OCI-LY7 (cell line): ENCODE measurements around the gene RBKS. TPM values are rescaled to one million over a fixed set of nuclear protein-coding genes. Genes with fewer than 3 reads are reported as not detected.
"Not testable (repeated sequence)": the region's sequence is repeated elsewhere in the genome, so short reads cannot be mapped to it uniquely, and the experiment has no call there.

Experiments
- BruUV-seq: library from RNA; stranded (reverse); fragments of 400-500 nt; replicated peaks from 2 replicates; lab custom pipeline; 2021; lab: Mats Ljungman, UMichigan
- CTCF ChIA-PET: fragments of 300-600 bp; sonication (Branson Sonifier 250); formaldehyde crosslinking; loops from one replicate; lab custom pipeline; 2022; ENCODE audit warnings: antibody characterized with exemption; ENCODE audit not compliant: unreplicated experiment; lab: Charles Lee
- POLR2A ChIA-PET: fragments of 300-600 bp; sonication (Branson Sonifier 250); formaldehyde crosslinking; loops from one replicate; lab custom pipeline; 2022; ENCODE audit warnings: antibody characterized with exemption; lab: Charles Lee
- DNase-seq: peaks from one replicate; pipeline ENCODE4 v3.0.0-alpha.2; 2015; ENCODE audit warnings: low spot score
- H2AFZ ChIP-seq: fragments of 200-600 bp; sonication (generic), shearing (Covaris generic); 2 replicates; pipeline ENCODE4 v1.6.1; 2014; ENCODE audit warnings: mild to moderate bottlenecking, antibody characterized with exemption, low read length, moderate library complexity
- H3K27ac ChIP-seq: fragments of 200-600 bp; sonication (generic); 2 replicates; pipeline ENCODE4 v1.5.1; 2014; ENCODE audit warnings: mixed run types, low read depth, mild to moderate bottlenecking, moderate library complexity, low read length, inconsistent platforms; ENCODE audit not compliant: poor library complexity, severe bottlenecking
- H3K36me3 ChIP-seq: fragments of 200-600 bp; sonication (generic); 2 replicates; pipeline ENCODE4 v1.6.1; 2014; ENCODE audit warnings: mild to moderate bottlenecking, antibody characterized with exemption, low read length, moderate library complexity, mixed read lengths; ENCODE audit not compliant: insufficient read depth
- H3K4me1 ChIP-seq: fragments of 200-600 bp; sonication (generic); 2 replicates; pipeline ENCODE4 v1.5.1; 2014; ENCODE audit warnings: mild to moderate bottlenecking, low read length; ENCODE audit not compliant: insufficient read depth, poor library complexity, severe bottlenecking
- H3K4me2 ChIP-seq: fragments of 200-600 bp; sonication (generic); 2 replicates; pipeline ENCODE4 v1.6.1; 2014; ENCODE audit warnings: mild to moderate bottlenecking, low read length
- H3K4me3 ChIP-seq: fragments of 200-600 bp; sonication (generic); 2 replicates; pipeline ENCODE4 v1.5.1; 2014; ENCODE audit warnings: mild to moderate bottlenecking, low read depth, low read length; ENCODE audit not compliant: poor library complexity, severe bottlenecking
- H3K79me2 ChIP-seq: fragments of 200-600 bp; sonication (generic); 2 replicates; pipeline ENCODE4 v1.6.1; 2016; ENCODE audit warnings: low read depth, mild to moderate bottlenecking, low read length, moderate library complexity, mixed read lengths; ENCODE audit not compliant: insufficient read depth
- H3K9me2 ChIP-seq: fragments of 200-600 bp; sonication (generic); 2 replicates; pipeline ENCODE4 v1.6.1; 2016; ENCODE audit warnings: mild to moderate bottlenecking, low read length, mixed read lengths; ENCODE audit not compliant: insufficient read depth
- H3K9me3 ChIP-seq: fragments of 200-600 bp; sonication (generic); 2 replicates; pipeline ENCODE4 v1.6.1; 2014; ENCODE audit warnings: mild to moderate bottlenecking, mixed run types, low read length, mixed read lengths
- H4K20me1 ChIP-seq: fragments of 200-600 bp; sonication (generic); 2 replicates; pipeline ENCODE4 v1.6.1; 2014; ENCODE audit warnings: mild to moderate bottlenecking, antibody characterized with exemption, low read length, moderate library complexity, mixed read lengths; ENCODE audit not compliant: insufficient read depth
- CTCF ChIP-seq: fragments of 200-600 bp; sonication (generic); conservative IDR thresholded peaks from 2 replicates; pipeline ENCODE4 v1.5.1; 2014; ENCODE audit warnings: mild to moderate bottlenecking, antibody characterized with exemption, low read length, moderate library complexity, mixed read lengths
- EZH2phosphoT487 ChIP-seq: fragments of 200-600 bp; sonication (generic); IDR thresholded peaks from 2 replicates; pipeline ENCODE4 v1.6.1; 2018; ENCODE audit warnings: low read depth, borderline replicate concordance, mild to moderate bottlenecking, mixed run types, antibody characterized with exemption, low read length, moderate library complexity, mixed read lengths
- intact Hi-C: fragments of 100-400 bp; cut with micrococcal nuclease; formaldehyde crosslinking; loops from one replicate; pipeline ENCODE4 v1.10.0; 2022; ENCODE audit not compliant: unreplicated experiment
- total RNA-seq, 2 experiments: library from RNA; depleted of rRNA in 1 of 2; stranded (reverse); fragments of >200 nt in 1 of 2; shearing (Covaris generic) in 1 of 2; gene quantifications; 2 replicates each; pipeline ENCODE4 v1.2.3, GENCODE V29; 2014 to 2022

The RBKS gene
- total RNA-seq, 2 experiments from 2014 or later = 1.1 TPM

- intact Hi-C loops = no loop called here
- Histone ChIP-seq H2AFZ (no peak overlapping the region), H3K4me3 (no peak overlapping the region), H3K9me3 (no peaks in the 10 kb centered on the region), H3K4me1 (no peaks in the 10 kb centered on the region), H4K20me1 (no peaks in the 10 kb centered on the region), H3K79me2 (no peaks in the 10 kb centered on the region), H3K4me2 (no peak overlapping the region), H3K36me3 (no peaks in the 10 kb centered on the region), H3K27ac (no peak overlapping the region), H3K9me2 (no peaks in the 10 kb centered on the region)
- CTCF ChIA-PET = no interaction called here
- TF ChIP-seq CTCF (no peak), EZH2phosphoT487 (no peak)
- no TSS peak for BruUV-seq
- POLR2A ChIA-PET = no interaction called here
- DNase-seq = no peak
Measured at GRCh38 chr2:27866237-27866636, 23.9 kb downstream of the RBKS start.

GRCh38 chr2:27863955-27864354 is 26.2 kb downstream of the RBKS start:
- POLR2A ChIA-PET, H3K4me2 ChIP-seq, H3K27ac ChIP-seq, H3K9me2 ChIP-seq, H2AFZ ChIP-seq, DNase-seq, CTCF ChIA-PET, H3K4me3 ChIP-seq, H3K4me1 ChIP-seq, BruUV-seq, H3K79me2 ChIP-seq, H3K9me3 ChIP-seq, H4K20me1 ChIP-seq, H3K36me3 ChIP-seq, intact Hi-C loops: not testable (repeated sequence)

GRCh38 chr2:27863146-27863545 is 27.0 kb downstream of the RBKS start:
- H3K27ac ChIP-seq = no peak overlapping the region
- TF ChIP-seq EZH2phosphoT487 (no peak), CTCF (no peak)
- no peaks in the 10 kb centered on the region for H4K20me1 ChIP-seq
- POLR2A ChIA-PET = interaction anchor here (0.5 kb wide), 1 partner anchor 775 kb away, joined by 3 read pairs; no protein-coding TSS in a partner anchor
- CTCF ChIA-PET = no interaction called here
- 0 out of 2 replicates have a peak, but pooled peaks cover 1% of the 10 kb centered on the region for H3K9me3 ChIP-seq
- H3K79me2 ChIP-seq = no peaks in the 10 kb centered on the region
- no peak overlapping the region for H3K4me2 ChIP-seq
- BruUV-seq = no TSS peak
- no peak overlapping the region for H3K4me3 ChIP-seq
- H3K4me1 ChIP-seq = no peaks in the 10 kb centered on the region
- intact Hi-C loops = no loop called here
- no peak for DNase-seq
- no peak overlapping the region for H2AFZ ChIP-seq
- H3K9me2 ChIP-seq = no peaks in the 10 kb centered on the region
- H3K36me3 ChIP-seq = no peaks in the 10 kb centered on the region
